HG02970 (cell line): ENCODE data around the gene CCDC197.

Experiments
- ATAC-seq: cut with Tn5 transposase; IDR thresholded peaks from one replicate; pipeline ENCODE4 v1.9.1; 2021; ENCODE audit warnings: mild to moderate bottlenecking, moderate library complexity, moderate number of reproducible peaks; ENCODE audit not compliant: unreplicated experiment, low FRiP score

Gene CCDC197

DNA sequence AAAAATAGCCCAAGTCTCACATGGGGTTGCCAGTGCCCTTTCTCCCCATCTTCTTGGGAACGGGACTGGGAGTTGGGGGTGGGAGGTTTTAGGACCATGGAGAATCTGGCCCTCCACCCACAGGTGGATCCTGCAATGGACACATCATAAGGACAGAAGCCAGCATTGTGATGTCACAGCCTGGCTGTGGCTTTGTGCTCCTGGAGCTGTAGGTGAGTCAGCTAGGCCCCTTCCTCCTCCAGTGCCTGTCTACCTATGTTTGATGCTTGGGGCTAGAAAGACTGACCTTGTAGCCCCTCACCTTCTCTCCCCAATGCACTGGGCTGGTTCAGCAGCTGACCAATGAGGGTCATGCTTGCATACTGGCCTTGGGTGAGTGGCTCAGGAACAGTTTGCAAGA lies at the start of gene CCDC197:
Gene CCDC197 (plus strand): TSS at position 220 of the 400 bp plus-strand sequence. CDS start 831 bp downstream, outside the sequence.
- no peak for ATAC-seq

- no peak for ATAC-seq
Observed at GRCh38 chr14:93949511-93950075, 47.5 kb upstream of the CCDC197 start.

GRCh38 chr14:93950948-93951634 lies 46.0 kb upstream of the CCDC197 start:
- no peak for ATAC-seq

DNA sequence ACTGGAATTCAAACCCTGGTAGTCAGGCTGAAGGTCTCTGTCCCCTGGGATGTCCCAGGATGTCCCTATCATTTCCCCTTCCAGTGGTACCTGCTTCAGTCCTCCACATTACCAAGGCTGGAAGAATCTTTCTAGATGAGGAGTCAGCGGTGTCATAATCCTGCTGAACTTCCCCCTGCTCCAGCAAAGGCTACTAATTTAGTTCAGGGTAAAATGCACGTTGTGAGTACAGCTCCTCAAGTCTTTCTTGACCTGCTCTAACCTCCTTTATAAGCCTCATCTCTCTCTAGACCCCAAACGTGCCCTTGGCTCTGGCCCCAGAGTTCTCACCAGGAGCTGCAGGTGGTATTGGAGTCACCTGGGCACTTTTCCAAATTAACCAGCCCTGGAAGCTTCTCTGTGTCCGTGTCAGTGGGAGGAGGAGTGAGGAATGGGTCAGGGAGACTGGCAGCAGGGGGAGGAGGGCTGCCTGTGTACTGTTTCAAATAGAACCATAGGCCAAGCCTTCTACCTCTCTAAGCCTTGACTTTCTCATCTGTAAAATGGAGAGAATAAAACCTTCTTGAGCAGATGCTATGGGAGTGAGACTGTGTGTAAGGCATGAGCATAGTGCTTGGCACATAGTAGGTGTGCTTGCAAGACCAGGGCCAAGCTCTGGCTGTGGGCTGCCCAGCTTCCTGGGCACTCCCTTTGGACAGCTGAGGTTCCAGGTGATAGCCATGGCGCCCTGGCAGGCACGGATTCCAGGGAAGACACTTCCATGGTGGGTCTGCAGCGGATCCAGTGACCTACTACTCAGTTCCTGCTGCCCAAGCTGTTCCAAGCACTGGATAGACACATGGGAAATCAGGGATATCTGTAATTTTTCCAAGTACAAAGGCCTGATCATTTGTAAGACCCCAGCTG lies 45.2 kb upstream of the CCDC197 start:
- no peak for ATAC-seq

DNA sequence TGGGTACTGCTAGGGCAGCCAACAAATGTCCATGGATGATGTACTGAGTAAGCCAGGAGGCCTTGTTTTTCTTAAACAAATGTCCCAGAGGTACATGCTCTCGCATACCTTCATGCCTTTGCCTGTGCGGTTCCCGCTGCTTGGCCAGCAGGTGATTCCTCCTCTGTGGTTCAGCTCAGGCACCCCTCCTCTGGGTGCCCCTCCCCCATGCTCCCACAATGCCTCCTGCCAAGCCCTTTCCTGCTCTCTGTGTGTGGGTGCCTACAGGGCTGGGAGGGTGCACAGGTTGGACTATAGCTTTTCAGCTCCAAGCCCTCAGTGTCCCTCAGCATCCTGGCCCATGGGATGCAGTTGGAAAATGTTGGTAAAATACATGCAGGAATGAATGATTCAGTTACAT lies 44.3 kb upstream of the CCDC197 start:
- no peak for ATAC-seq

DNA sequence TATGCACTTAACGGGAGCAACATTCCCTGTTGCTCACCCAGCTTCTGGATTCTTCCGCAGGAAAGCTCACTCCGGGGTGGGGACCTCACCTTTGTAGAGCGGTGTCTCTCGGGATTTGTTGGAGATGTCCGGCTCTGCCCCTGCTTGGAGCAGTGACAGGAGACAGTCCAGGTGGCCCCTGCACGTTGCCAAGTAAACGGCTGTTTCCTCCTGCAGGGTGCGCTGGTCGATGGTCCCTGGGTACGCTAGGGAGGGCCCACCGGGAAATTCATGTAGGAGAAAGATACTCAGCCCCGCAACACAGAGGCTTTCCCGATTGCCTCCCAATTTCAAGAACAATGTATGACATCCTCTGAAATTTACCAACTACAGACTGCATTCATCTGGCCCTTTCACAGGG lies 43.8 kb upstream of the CCDC197 start:
- ATAC-seq, result no peak

- no peak for ATAC-seq
Observed at GRCh38 chr14:93953739-93954515, 43.2 kb upstream of the CCDC197 start.

DNA sequence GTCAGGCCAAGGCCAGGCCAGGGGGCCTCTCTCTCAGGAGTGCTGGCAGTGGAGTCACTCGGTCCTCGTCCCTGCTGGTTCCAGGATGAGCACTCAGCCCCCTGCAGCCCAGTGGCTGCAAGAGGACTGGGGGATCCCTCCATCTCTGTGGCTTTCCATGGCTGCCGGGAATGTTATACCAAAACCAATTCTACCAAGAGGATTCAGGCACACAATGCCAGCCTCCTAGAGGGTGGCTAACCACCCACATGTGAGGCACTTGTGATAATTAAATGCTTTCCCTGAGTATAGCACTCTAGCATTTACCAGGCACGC lies 42.6 kb upstream of the CCDC197 start:
- no peak for ATAC-seq

DNA sequence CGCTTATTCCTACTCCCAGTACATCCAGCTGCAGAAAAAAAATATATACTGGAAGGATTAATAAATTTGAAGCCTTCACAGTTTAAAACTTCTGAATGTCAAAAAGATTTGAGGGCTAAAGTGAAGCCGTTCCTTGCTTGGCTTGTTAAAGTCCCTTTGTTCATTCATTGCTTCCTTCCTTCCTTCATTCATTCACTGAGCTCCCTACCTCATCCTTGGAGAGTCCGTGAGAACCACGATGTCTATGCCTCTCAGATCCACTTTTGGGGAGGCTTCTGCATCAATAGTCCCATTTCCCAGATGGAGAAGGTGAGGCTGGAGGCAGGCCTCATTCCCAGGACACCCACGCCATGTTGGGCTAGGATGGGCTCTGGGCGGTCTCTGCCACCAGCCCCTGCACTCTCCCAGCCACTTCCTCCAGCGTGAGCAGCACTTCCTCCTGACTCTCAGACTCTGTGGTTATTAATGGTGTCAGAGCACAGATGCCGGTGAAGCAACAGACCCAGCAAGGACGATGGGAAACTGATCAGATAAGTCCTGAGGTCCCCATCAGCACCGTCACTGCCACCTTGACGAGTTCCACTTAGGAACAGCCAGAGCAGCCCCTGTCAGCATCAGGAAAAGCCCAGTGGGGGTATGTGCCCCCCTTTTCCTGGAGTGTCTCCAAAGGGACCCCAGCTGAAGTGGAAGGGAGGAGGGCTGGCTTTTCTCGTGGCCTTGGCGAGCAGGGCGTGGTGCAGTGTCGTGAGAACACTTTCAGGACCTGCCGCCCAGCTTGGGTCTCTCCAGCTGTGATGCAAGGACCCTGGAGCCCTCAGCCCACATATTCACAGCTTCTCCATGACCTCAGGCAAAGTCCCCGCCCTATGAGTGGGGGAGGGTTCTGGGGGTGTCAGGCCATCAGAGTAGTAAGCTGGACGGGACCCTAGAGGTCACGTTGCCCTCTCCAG lies 41.9 kb upstream of the CCDC197 start:
- no peak for ATAC-seq

GRCh38 chr14:93955850-93956481 lies 41.1 kb upstream of the CCDC197 start:
- no peak for ATAC-seq

DNA sequence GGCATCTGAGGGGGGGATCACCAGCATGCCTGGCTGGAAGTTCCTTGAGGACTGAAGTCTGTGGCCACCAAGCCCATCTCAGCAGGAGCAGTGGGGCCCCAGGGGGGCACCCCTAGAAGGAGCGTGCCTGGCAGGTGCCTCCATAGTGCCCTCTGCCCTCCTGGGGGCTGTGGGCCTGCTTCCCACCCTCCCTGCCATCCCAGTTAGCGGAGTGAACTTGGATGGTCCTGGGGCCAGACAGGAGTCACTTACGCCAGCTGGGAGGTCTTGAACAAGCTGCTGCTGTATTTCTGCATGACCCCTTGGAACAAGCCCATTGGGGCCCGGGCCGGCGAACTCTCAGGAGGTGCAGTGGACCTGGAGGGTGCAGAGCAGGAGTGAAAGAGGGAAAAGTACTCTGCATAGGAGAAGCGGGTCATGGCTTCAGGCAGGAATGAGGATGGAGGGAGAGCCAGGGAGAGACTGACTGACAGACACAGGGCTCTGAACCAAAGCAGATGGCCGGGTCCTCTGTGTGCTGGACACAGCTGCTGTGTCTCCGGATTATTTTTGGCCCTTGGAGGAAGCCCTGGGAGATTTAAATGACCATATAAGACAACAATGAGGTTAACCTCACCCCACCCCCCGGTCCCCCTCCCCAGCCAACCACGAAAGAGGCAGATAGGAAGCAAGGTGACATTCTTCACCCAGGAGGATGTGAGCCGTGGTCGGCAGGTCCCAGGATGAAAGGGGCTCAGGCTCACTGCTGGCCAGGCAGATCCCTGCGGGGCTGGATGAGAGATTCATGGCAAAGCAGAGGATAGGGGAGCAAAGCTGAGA lies 40.4 kb upstream of the CCDC197 start:
- no peak for ATAC-seq

GRCh38 chr14:93957333-93957710 lies 39.8 kb upstream of the CCDC197 start:
- ATAC-seq, result no peak

- ATAC-seq, result no peak
Observed at GRCh38 chr14:93957751-93958566, 39.1 kb upstream of the CCDC197 start.

- no peak for ATAC-seq
Observed at GRCh38 chr14:93958567-93959238, 38.4 kb upstream of the CCDC197 start.

DNA sequence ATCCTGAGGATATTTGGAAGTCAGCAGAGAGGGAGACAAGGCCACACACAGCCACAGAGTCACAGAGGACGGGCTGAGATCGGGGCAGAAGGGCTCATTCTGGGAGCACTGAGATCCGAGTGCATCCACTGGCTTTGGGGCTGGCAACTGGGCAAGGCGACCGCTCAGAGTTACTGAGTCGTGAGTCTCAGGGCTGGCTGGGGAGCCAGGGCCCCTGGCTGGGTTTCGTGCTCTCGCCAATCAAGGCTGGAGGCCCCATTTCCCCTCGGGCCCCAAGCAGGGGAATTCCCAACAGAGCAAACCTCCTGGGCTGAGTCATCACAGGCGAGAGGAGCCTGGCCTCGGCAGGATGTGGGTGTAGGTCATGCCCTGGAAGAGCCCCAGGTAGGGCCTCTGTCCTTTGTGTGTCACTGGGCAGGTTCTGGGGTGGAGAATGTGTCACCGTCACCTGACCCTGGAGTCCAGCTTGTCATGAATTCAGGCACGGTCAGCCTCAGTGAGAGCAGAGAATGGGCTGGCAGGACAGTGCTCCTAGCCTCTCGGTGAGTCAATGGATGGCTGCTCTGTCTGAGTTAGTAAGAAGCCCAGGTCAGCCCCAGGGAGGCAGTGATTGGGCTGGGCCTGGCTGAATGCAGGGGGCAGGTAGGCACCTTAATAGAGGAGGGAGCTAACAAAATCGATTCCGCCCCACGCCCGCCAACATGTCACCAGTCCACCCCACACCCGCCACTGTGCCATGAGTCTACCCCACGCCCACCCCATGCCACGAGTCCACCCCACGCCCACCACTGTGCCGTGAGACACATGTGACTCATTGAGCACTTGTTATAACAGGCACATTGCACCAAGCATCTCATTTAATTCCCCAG lies 37.6 kb upstream of the CCDC197 start:
- peak; percentile 66 for ATAC-seq

DNA sequence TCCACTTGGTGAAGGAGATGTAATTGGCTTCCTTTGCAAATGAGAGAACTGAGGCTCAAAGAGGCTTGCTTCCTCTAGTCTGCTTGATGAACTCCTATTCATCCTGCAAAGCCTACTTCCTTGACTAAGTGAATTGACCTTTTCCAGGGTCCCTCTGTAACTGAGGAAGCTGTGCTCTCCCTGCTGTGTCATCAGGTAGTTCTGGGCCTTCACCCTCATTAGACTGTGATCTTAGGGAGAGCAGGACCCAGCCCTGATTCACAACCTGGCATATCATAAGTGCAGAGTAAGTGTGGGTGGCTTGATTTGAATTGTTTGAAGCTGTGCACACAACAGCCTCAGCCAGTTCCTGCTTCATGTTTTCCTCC lies 37.0 kb upstream of the CCDC197 start:
- no peak for ATAC-seq
